Smooth muscle cell of the pulmonary artery (primary cell): ENCODE results near the gene MYO9A. TPM values are rescaled to one million over a fixed set of nuclear protein-coding genes. Genes with fewer than 3 reads are reported as not detected.

ENCODE experiments used
- total RNA-seq: library from RNA; depleted of rRNA; stranded (reverse); fragments of >200 nt; gene quantifications from 2 replicates; pipeline ENCODE4 v1.2.3, GENCODE V29; 2014

Gene MYO9A, protein sequence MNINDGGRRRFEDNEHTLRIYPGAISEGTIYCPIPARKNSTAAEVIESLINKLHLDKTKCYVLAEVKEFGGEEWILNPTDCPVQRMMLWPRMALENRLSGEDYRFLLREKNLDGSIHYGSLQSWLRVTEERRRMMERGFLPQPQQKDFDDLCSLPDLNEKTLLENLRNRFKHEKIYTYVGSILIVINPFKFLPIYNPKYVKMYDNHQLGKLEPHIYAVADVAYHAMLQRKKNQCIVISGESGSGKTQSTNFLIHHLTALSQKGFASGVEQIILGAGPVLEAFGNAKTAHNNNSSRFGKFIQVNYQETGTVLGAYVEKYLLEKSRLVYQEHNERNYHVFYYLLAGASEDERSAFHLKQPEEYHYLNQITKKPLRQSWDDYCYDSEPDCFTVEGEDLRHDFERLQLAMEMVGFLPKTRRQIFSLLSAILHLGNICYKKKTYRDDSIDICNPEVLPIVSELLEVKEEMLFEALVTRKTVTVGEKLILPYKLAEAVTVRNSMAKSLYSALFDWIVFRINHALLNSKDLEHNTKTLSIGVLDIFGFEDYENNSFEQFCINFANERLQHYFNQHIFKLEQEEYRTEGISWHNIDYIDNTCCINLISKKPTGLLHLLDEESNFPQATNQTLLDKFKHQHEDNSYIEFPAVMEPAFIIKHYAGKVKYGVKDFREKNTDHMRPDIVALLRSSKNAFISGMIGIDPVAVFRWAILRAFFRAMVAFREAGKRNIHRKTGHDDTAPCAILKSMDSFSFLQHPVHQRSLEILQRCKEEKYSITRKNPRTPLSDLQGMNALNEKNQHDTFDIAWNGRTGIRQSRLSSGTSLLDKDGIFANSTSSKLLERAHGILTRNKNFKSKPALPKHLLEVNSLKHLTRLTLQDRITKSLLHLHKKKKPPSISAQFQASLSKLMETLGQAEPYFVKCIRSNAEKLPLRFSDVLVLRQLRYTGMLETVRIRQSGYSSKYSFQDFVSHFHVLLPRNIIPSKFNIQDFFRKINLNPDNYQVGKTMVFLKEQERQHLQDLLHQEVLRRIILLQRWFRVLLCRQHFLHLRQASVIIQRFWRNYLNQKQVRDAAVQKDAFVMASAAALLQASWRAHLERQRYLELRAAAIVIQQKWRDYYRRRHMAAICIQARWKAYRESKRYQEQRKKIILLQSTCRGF (N-terminal part only)
- 38.1 and 51.7 TPM in 2 replicates for total RNA-seq

GRCh38 chr15:72118017-72118978 is at the start of gene MYO9A, which contains the start of gene SENP8:
Gene MYO9A, minus strand, starts transcription at chr15:72118150. Its CDS starts 71,587 bp downstream, at chr15:72046563.
Gene SENP8, plus strand, starts transcription at chr15:72118403. Its CDS starts 21,221 bp downstream, at chr15:72139624.

GRCh38 chr15:71810256-71811035 is 307.5 kb downstream of the MYO9A start, which contains the start of gene NR2E3:
Gene NR2E3, plus strand, starts transcription at chr15:71810554. Its CDS starts 190 bp downstream, at chr15:71810744.

Other genes with a start within 250 kb of the MYO9A start
- 1.9 and 2.3 TPM in 2 replicates for gene SENP8, start 253 bp upstream of the MYO9A start, total RNA-seq
- 0.33 and 0.46 TPM in 2 replicates for gene GRAMD2A, start 79.6 kb upstream of the MYO9A start, total RNA-seq
- 2,365 and 3,290 TPM in 2 replicates for gene PKM, start 113.0 kb upstream of the MYO9A start, total RNA-seq
- gene PARP6, start 154.4 kb upstream of the MYO9A start, total RNA-seq: 19.8 and 34.6 TPM in 2 replicates
- gene CELF6, start 202.0 kb upstream of the MYO9A start, total RNA-seq: 0.07 and 0.23 TPM in 2 replicates